Fibroblast of lung (primary cell): ENCODE data around the gene EFEMP1.

Source experiments
- EZH2 ChIP-seq: IDR thresholded peaks from 2 replicates; pipeline ENCODE4 v1.5.1; 2012; ENCODE audit warnings: low read length, control low read depth, mild to moderate bottlenecking; ENCODE audit errors: missing control alignments
- TF ChIP-seq, protein P1 (sequence below), 2 donors: IDR thresholded peaks in 1 of 2; conservative IDR thresholded peaks in 1 of 2; 1 replicate in 1 of 2; 2 replicates in 1 of 2; pipeline ENCODE4 v1.5.1; 2011 to 2012; ENCODE audit warnings: low read length in 2 of 2, control low read depth in 1 of 2, inconsistent platforms in 1 of 2, low read depth in 1 of 2, mild to moderate bottlenecking in 1 of 2

DNA sequence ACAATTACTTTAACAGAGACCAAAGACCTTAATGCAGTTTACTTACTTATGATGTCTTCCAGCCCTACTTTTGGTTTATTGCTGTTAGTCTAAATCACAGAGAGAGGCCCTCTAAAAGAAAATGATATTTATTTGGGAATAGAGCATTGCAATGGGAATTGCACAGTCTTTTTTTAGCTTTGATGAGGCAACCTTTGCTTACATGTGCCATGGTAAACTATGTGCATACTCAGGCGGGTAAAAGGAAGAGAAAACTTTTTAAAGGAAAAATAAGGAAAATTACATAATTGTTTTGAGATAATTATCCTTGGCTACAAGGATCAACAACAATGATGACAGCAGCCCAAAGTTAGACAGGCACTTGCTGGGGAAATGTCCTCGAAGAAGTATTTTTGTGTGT is 78.6 kb downstream of the EFEMP1 start:
- TF ChIP-seq, protein P1, sequence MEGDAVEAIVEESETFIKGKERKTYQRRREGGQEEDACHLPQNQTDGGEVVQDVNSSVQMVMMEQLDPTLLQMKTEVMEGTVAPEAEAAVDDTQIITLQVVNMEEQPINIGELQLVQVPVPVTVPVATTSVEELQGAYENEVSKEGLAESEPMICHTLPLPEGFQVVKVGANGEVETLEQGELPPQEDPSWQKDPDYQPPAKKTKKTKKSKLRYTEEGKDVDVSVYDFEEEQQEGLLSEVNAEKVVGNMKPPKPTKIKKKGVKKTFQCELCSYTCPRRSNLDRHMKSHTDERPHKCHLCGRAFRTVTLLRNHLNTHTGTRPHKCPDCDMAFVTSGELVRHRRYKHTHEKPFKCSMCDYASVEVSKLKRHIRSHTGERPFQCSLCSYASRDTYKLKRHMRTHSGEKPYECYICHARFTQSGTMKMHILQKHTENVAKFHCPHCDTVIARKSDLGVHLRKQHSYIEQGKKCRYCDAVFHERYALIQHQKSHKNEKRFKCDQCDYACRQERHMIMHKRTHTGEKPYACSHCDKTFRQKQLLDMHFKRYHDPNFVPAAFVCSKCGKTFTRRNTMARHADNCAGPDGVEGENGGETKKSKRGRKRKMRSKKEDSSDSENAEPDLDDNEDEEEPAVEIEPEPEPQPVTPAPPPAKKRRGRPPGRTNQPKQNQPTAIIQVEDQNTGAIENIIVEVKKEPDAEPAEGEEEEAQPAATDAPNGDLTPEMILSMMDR (conservative IDR thresholded peaks at IDR 0.05 in 1 of 2, IDR thresholded peaks at IDR 0.05 in 1 of 2; ENCODE audit: low read depth in 1 of 2, low read length in 2 of 2), result no peak
- TF ChIP-seq EZH2, result no peak
